Measurements from ENCODE around the gene TTC32. TPM values are rescaled to one million over a fixed set of nuclear protein-coding genes. Genes with fewer than 3 reads are reported as not detected.
"Not testable (repeated sequence)": the region's sequence is repeated elsewhere in the genome, so short reads cannot be mapped to it uniquely, and the experiment has no call there.

TTC32 gene
- total RNA-seq, 3 donors from 2014 or later: 11.1 to 15.4 (median 14.0) TPM

DNA sequence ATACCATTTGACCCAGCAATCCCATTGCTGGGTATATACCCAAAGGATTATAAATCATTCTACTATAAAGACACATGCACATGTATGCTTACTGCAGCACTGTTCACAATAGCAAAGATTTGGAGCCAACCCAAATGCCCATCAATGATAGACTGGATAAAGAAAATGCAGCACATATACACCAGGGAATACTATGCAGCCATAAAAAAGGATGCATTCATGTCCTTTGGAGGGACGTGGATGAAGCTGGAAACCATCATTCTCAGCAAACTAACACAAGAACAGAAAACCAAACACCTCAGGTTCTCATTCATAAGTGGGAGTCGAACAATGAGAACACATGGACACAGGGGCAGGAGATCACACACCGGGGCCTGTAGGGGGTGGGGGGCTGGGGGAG is 20.4 kb upstream of the TTC32 start:
- H3K36me3 ChIP-seq (ENCODE audit: low read depth); H3K9me3 ChIP-seq; ATAC-seq; DNase-seq; intact Hi-C loops (cut with DNase I, micrococcal nuclease); H3K4me3 ChIP-seq; H3K4me1 ChIP-seq (ENCODE audit: low read depth): not testable (repeated sequence)

DNA sequence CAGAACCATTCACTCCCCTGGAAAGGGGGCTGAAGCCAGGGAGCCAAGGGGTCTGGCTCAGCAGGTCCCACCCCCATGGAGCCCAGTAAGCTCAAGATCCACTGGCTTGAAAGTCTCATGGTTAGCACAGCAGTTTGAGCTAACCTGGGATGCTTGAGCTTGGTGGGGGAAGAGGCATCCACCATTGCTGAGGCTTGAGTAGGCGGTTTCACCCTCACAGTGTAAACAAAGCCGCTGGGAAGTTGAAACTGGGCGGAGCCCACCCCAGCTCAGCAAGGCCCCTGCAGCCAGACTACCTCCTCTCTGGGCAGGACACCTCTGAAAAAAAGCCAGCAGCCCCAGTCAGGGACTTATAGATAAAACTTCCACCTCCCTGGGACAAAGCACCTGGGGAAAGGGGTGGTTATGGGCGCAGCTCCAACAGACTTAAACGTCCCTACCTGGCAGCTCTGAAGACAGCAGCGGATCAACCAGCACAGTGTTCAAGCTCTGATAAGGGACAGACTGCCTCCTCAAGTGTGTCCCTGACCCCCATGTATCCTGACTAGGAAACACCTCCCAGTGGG is 14.7 kb upstream of the TTC32 start:
- intact Hi-C loops (cut with DNase I, micrococcal nuclease): no loop called here
- DNase-seq (no peak), ATAC-seq (no peak)
- no peaks in the 10 kb centered on the region for H3K9me3 ChIP-seq
- no peaks in the 10 kb centered on the region for H3K4me1 ChIP-seq (ENCODE audit: low read depth)
- no peak overlapping the region for H3K4me3 ChIP-seq
- no peak for TF ChIP-seq CTCF (IDR thresholded peaks at IDR 0.05)
- H3K36me3 ChIP-seq (ENCODE audit: low read depth): no peaks in the 10 kb centered on the region

DNA sequence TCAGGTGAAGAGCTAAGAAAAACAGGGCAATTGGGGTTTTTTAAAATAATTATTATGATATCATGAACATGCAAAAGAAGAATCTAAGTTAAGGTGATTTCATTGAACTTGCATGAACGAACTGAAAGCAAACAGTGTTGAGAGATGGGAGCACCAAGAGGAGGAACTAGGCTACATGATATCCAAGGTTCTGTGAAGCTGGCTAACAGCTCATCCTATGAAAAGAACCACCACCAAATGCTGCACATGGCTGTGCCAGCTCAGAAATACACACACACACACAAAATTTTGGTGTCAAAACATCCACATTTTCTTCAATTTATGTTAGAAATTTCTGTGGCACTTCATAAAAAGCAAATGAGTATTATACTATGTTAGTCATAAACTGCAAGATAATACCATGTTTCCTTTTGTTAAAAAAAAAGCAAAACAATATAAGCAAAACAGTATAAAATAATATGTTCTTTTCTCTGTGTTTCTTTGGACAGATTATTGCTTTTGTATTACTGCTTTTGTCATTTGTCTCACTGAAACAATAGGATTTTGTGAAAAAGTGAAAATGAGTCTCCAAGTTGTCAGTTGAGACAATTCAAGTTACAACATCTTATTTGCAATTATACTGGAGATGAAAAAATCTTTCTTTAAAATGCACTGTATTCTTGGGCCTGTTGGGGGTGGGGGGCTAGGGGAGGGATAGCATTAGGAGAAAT is 12.6 kb upstream of the TTC32 start:
- ATAC-seq (no peak), DNase-seq (no peak)
- H3K9me3 ChIP-seq: no peaks in the 10 kb centered on the region
- no peaks in the 10 kb centered on the region for H3K36me3 ChIP-seq (ENCODE audit: low read depth)
- intact Hi-C loops (cut with DNase I, micrococcal nuclease): no loop called here
- no peak for TF ChIP-seq CTCF (IDR thresholded peaks at IDR 0.05)
- H3K4me3 ChIP-seq: no peak overlapping the region
- no peaks in the 10 kb centered on the region for H3K4me1 ChIP-seq (ENCODE audit: low read depth)

GRCh38 chr2:19911808-19912509 is 10.2 kb upstream of the TTC32 start:
- Histone ChIP-seq H3K9me3 (no peaks in the 10 kb centered on the region), H3K4me1 (ENCODE audit: low read depth) (no peaks in the 10 kb centered on the region), H3K36me3 (ENCODE audit: low read depth) (no peaks in the 10 kb centered on the region), H3K4me3 (no peak overlapping the region)
- DNase-seq (no peak), ATAC-seq (no peak)
- TF ChIP-seq CTCF (IDR thresholded peaks at IDR 0.05): no peak
- intact Hi-C loops (cut with DNase I, micrococcal nuclease): no loop called here

DNA sequence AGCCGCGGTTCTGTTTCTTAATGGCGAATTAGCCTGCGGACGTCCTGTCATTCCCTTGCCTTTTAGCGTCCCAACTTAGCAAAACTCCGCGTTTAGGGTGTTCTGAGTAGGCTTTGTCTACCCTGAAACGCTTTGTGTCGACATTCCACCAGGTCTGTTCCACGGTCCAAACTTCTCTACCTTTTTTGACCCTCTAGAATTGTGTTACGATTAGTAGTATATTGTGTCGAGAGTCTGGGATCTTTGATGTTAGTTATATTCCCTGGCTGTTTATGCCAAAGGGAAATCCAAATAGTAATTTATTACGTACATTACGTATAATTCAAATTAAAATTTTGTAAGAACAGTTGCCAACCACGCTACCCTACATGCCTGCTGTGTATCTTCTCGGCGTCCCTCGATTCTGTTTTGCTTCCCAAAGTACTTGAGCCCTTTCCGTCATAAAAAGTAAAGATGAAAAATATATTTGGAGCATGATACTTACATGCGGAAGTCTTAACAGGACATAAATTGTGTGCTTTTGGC is 495 bp upstream of the TTC32 start:
- ATAC-seq (no peak), DNase-seq (no peak)
- Histone ChIP-seq H3K9me3 (no peaks in the 10 kb centered on the region), H3K4me3 (peak overlapping the region; percentile 78), H3K4me1 (ENCODE audit: low read depth) (peaks cover 13% of the 10 kb centered on the region), H3K36me3 (ENCODE audit: low read depth) (no peaks in the 10 kb centered on the region)
- intact Hi-C loops (cut with DNase I, micrococcal nuclease): no loop called here
- TF ChIP-seq CTCF (IDR thresholded peaks at IDR 0.05): no peak

DNA sequence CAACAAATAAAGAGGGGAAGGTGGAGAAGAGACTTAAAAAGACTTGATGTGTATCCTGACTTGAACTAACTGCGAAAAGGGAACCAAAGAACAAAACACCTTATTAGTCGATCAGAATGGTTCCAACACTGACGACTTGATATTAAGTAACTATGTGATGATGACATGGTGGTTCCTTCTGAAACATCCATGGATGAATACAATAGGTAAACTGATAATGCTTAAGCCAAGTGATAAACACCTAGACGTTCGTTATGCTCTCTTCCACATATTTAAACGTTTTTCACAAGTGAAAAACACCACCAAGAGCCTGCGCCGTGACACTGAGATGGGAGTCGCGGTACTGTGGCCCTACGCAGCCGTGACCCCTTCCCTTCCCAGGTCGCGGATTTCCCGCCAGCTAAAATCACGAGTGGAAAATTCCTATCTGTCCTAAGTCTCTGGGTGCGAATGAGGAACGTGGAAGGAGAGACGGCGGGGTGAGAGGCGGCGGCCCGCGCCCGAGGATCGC is 797 bp downstream of the TTC32 start:
- intact Hi-C loops (cut with DNase I, micrococcal nuclease): no loop called here
- Histone ChIP-seq H3K4me3 (peak overlapping the region; percentile 78), H3K9me3 (no peaks in the 10 kb centered on the region), H3K36me3 (ENCODE audit: low read depth) (no peaks in the 10 kb centered on the region), H3K4me1 (ENCODE audit: low read depth) (peaks cover 13% of the 10 kb centered on the region)
- ATAC-seq: peak; percentile 36
- TF ChIP-seq CTCF (IDR thresholded peaks at IDR 0.05): no peak
- DNase-seq: no peak
